IMR-90 (cell line): ENCODE data around the gene MOCS2. TPM values are rescaled to one million over a fixed set of nuclear protein-coding genes. Genes with fewer than 3 reads are reported as not detected.

Source experiments
- ATAC-seq: fragments of 200-7000 bp; cut with Tn5 transposase; 2 replicates; pipeline ENCODE4 v1.9.1; 2020; ENCODE audit warnings: low read depth, mild to moderate bottlenecking, moderate library complexity
- BruUV-seq: library from RNA; stranded (reverse); fragments of 400-500 nt; replicated peaks from 2 replicates; lab custom pipeline; 2021; lab: Mats Ljungman, UMichigan
- CTCF ChIA-PET: fragments of 300-600 bp; formaldehyde crosslinking; extraction: SDS; loops from one replicate; lab custom pipeline; 2021; ENCODE audit warnings: antibody characterized with exemption; lab: Yijun Ruan, JAX
- POLR2A ChIA-PET: fragments of 300-600 bp; sonication (Branson Sonifier 250); formaldehyde crosslinking; loops from one replicate; lab custom pipeline; 2022; ENCODE audit warnings: antibody characterized with exemption; ENCODE audit not compliant: unreplicated experiment; lab: Charles Lee
- DNase-seq: peaks from one replicate; pipeline ENCODE4 v3.0.0; 2013
- H2AFZ ChIP-seq: replicated peaks from 2 replicates; pipeline ENCODE3; 2013; ENCODE audit warnings: low read length, mild to moderate bottlenecking; ENCODE audit not compliant: poor library complexity
- H2AK5ac ChIP-seq: 2 replicates; pipeline ENCODE4 v1.6.1; 2013; ENCODE audit warnings: low read depth, low read length, inconsistent platforms
- H2AK9ac ChIP-seq: replicated peaks from 2 replicates; pipeline ENCODE3; 2013; ENCODE audit warnings: mild to moderate bottlenecking, low read depth, low read length, moderate library complexity; ENCODE audit not compliant: poor library complexity
- H2BK120ac ChIP-seq: 2 replicates; pipeline ENCODE4 v1.6.1; 2013; ENCODE audit warnings: low read depth, low read length, inconsistent platforms
- H2BK15ac ChIP-seq: 3 replicates; pipeline ENCODE4 v1.6.1; 2013; ENCODE audit warnings: low read depth, low read length, inconsistent platforms
- H2BK20ac ChIP-seq: 2 replicates; pipeline ENCODE4 v1.6.1; 2013; ENCODE audit warnings: low read depth, mild to moderate bottlenecking, inconsistent platforms, low read length, moderate library complexity
- H2BK5ac ChIP-seq: 2 replicates; pipeline ENCODE4 v1.6.1; 2013; ENCODE audit warnings: mild to moderate bottlenecking, low read depth, low read length, inconsistent platforms; ENCODE audit not compliant: poor library complexity, severe bottlenecking
- H3K14ac ChIP-seq: replicated peaks from 2 replicates; pipeline ENCODE4 v1.6.1; 2013; ENCODE audit warnings: low read depth, low read length, inconsistent platforms
- H3K18ac ChIP-seq: 2 replicates; pipeline ENCODE4 v1.6.1; 2013; ENCODE audit warnings: low read depth, low read length, control low read depth
- H3K23ac ChIP-seq: 2 replicates; pipeline ENCODE4 v1.6.1; 2013; ENCODE audit warnings: low read depth, low read length, inconsistent platforms
- H3K27ac ChIP-seq: 2 replicates; pipeline ENCODE4 v1.5.1; 2013; ENCODE audit warnings: mild to moderate bottlenecking, control low read depth, low read length; ENCODE audit not compliant: insufficient read depth
- H3K27me3 ChIP-seq: 2 replicates; pipeline ENCODE4 v1.6.1; 2013; ENCODE audit warnings: low read length; ENCODE audit not compliant: control insufficient read depth, insufficient read depth
- H3K36me3 ChIP-seq: 2 replicates; pipeline ENCODE4 v1.6.1; 2013; ENCODE audit warnings: low read length, mixed read lengths; ENCODE audit not compliant: control insufficient read depth, insufficient read depth
- H3K4ac ChIP-seq: 2 replicates; pipeline ENCODE4 v1.6.1; 2013; ENCODE audit warnings: low read depth, low read length, inconsistent platforms
- H3K4me1 ChIP-seq: 2 replicates; pipeline ENCODE4 v1.6.1; 2013; ENCODE audit warnings: low read length, mixed read lengths; ENCODE audit not compliant: control insufficient read depth, insufficient read depth
- H3K4me2 ChIP-seq: 2 replicates; pipeline ENCODE4 v1.6.1; 2013; ENCODE audit warnings: low read depth, mild to moderate bottlenecking, control low read depth, low read length, moderate library complexity
- H3K4me3 ChIP-seq: 2 replicates; pipeline ENCODE4 v1.5.1; 2013; ENCODE audit warnings: low read depth, mild to moderate bottlenecking, control low read depth, low read length, moderate library complexity; ENCODE audit not compliant: insufficient read depth
- H3K56ac ChIP-seq: 2 replicates; pipeline ENCODE4 v1.6.1; 2013; ENCODE audit warnings: low read length, inconsistent platforms; ENCODE audit not compliant: insufficient read depth; ENCODE audit errors: extremely low read depth
- H3K79me1 ChIP-seq, 2 experiments: 2 replicates each; pipeline ENCODE4 v1.6.1; 2013; ENCODE audit warnings: low read length in 2 of 2, inconsistent platforms in 1 of 2, low read depth in 1 of 2
- H3K9ac ChIP-seq: 2 replicates; pipeline ENCODE4 v1.6.1; 2013; ENCODE audit warnings: low read depth, low read length, control low read depth
- H3K9me1 ChIP-seq: 2 replicates; pipeline ENCODE4 v1.6.1; 2013; ENCODE audit warnings: low read length, inconsistent platforms; ENCODE audit not compliant: insufficient read depth
- H3K9me3 ChIP-seq: 2 replicates; pipeline ENCODE4 v1.6.1; 2013; ENCODE audit warnings: low read length; ENCODE audit not compliant: control insufficient read depth, insufficient read depth
- H4K20me1 ChIP-seq: 2 replicates; pipeline ENCODE4 v1.6.1; 2013; ENCODE audit warnings: low read length, inconsistent platforms; ENCODE audit not compliant: insufficient read depth
- H4K5ac ChIP-seq: 2 replicates; pipeline ENCODE4 v1.6.1; 2013; ENCODE audit warnings: mild to moderate bottlenecking, low read depth, low read length, control low read depth
- H4K8ac ChIP-seq, 2 experiments: 2 replicates each; pipeline ENCODE4 v1.6.1; 2013; ENCODE audit warnings: low read depth in 2 of 2, low read length in 2 of 2, control low read depth in 1 of 2, inconsistent platforms in 1 of 2
- H4K91ac ChIP-seq: 2 replicates; pipeline ENCODE4 v1.6.1; 2013; ENCODE audit warnings: low read depth, low read length, inconsistent platforms; ENCODE audit not compliant: insufficient read depth
- BHLHE40 ChIP-seq: fragments of 150-350 bp; IDR thresholded peaks from 2 replicates; pipeline ENCODE4 v1.6.1; 2016; ENCODE audit warnings: mild to moderate bottlenecking, low read depth, low read length
- CEBPB ChIP-seq: IDR thresholded peaks from 2 replicates; pipeline ENCODE4 v1.6.1; 2012; ENCODE audit warnings: low read depth, low read length, improper control_type of control experiment
- CTCF ChIP-seq: conservative IDR thresholded peaks from 2 replicates; pipeline ENCODE4 v1.5.1; 2012; ENCODE audit warnings: mild to moderate bottlenecking, low read depth, low read length, improper control_type of control experiment
- ELK1 ChIP-seq: fragments of 150-350 bp; IDR thresholded peaks from 2 replicates; pipeline ENCODE4 v1.6.1; 2016; ENCODE audit warnings: low read depth, mild to moderate bottlenecking, low read length, moderate library complexity, borderline replicate concordance
- FOS ChIP-seq: fragments of 150-350 bp; IDR thresholded peaks from 2 replicates; pipeline ENCODE4 v1.6.1; 2016; ENCODE audit warnings: low read depth, low read length
- MAFK ChIP-seq: IDR thresholded peaks from 2 replicates; pipeline ENCODE4 v1.6.1; 2012; ENCODE audit warnings: low read depth, low read length, improper control_type of control experiment
- MAZ ChIP-seq: IDR thresholded peaks from 2 replicates; pipeline ENCODE4 v1.6.1; 2012; ENCODE audit warnings: low read depth, mild to moderate bottlenecking, low read length, improper control_type of control experiment, moderate library complexity, borderline replicate concordance
- MXI1 ChIP-seq: IDR thresholded peaks from 2 replicates; pipeline ENCODE4 v1.6.1; 2012; ENCODE audit warnings: low read depth, mild to moderate bottlenecking, low read length, moderate library complexity, borderline replicate concordance
- NFE2L2 ChIP-seq: fragments of 150-350 bp; IDR thresholded peaks from 2 replicates; pipeline ENCODE4 v1.6.1; 2016; ENCODE audit warnings: low read depth, mild to moderate bottlenecking, low read length
- RAD21 ChIP-seq: IDR thresholded peaks from 2 replicates; pipeline ENCODE4 v1.6.1; 2012; ENCODE audit warnings: low read length, improper control_type of control experiment
- RCOR1 ChIP-seq: IDR thresholded peaks from 2 replicates; pipeline ENCODE4 v1.6.1; 2012; ENCODE audit warnings: mild to moderate bottlenecking, low read length, improper control_type of control experiment; ENCODE audit not compliant: insufficient replicate concordance
- RFX5 ChIP-seq: IDR thresholded peaks from 2 replicates; pipeline ENCODE4 v1.8.0; 2012; ENCODE audit warnings: low read depth, mild to moderate bottlenecking, low read length, moderate library complexity
- SMC3 ChIP-seq: fragments of 150-350 bp; IDR thresholded peaks from 2 replicates; pipeline ENCODE4 v1.6.1; 2016; ENCODE audit warnings: low read depth, mild to moderate bottlenecking, antibody characterized with exemption, low read length, moderate library complexity
- USF2 ChIP-seq: fragments of 150-350 bp; IDR thresholded peaks from 2 replicates; pipeline ENCODE4 v1.6.1; 2017; ENCODE audit warnings: mild to moderate bottlenecking, antibody characterized with exemption, low read length, low read depth
- WGBS, 2 experiments: methylation state at CpG; one replicate each; pipeline versions ENCODE4 v1.1.5 to v1.1.7; 2013; ENCODE audit warnings: missing lambda C conversion rate in 2 of 2; ENCODE audit not compliant: insufficient read length in 1 of 2; ENCODE audit errors: extremely low coverage in 2 of 2; 5-methylcytosine and 5-hydroxymethylcytosine counted together
- dilution Hi-C: fragments of 300-500 bp; cut with HindIII; formaldehyde crosslinking; loops from one replicate; pipeline ENCODE4 v1.14.3; 2018; ENCODE audit warnings: low sequenced_read_pairs; ENCODE audit not compliant: unreplicated experiment
- in situ Hi-C: fragments of 300-500 bp; cut with MboI; formaldehyde crosslinking; loops from 3 replicates; pipeline ENCODE4 v1.14.3; 2019; ENCODE audit warnings: low sequenced_read_pairs, inconsistent platforms, mixed read lengths
- intact Hi-C: fragments of 100-400 bp; cut with micrococcal nuclease; formaldehyde crosslinking; loops from 2 replicates; pipeline ENCODE4 v1.10.0; 2022
- polyA plus RNA-seq, 3 experiments: library from polyadenylated mRNA; depleted of rRNA; stranded (reverse); fragments of >200 nt; gene quantifications; 2 replicates each; pipeline ENCODE4 v1.2.3, GENCODE V29; 2012; ENCODE audit warnings: low replicate concordance in 1 of 3
- total RNA-seq: library from RNA; depleted of rRNA; stranded (reverse); fragments of >200 nt; gene quantifications from 2 replicates; pipeline ENCODE4 v1.2.3, GENCODE V29; 2012

The MOCS2 gene
- total and polyA plus RNA-seq, 2 of the 4 experiments (the other 2 are of a cell fraction): 36.4 to 40.0 TPM

- no peak overlapping the region for H2BK5ac ChIP-seq
- H3K4me1 ChIP-seq: peaks cover 14% of the 10 kb centered on the region
- no peak for TF ChIP-seq RCOR1
- TF ChIP-seq MAZ: no peak
- TF ChIP-seq ELK1: no peak
- no peak for TF ChIP-seq NFE2L2
- no peak for TF ChIP-seq CEBPB
- no peak for TF ChIP-seq BHLHE40
- no peak for TF ChIP-seq USF2
- TF ChIP-seq CTCF: no peak
- TF ChIP-seq SMC3: no peak
- TF ChIP-seq RAD21: no peak
- no peak for TF ChIP-seq MAFK
- TF ChIP-seq FOS: no peak
- TF ChIP-seq MXI1: no peak
- no peak for TF ChIP-seq RFX5
- H3K56ac ChIP-seq: no peak overlapping the region
- H2BK20ac ChIP-seq: no peak overlapping the region
- no TSS peak for BruUV-seq
- ChIA-PET POLR2A (no interaction called here), CTCF (no interaction called here)
- no peaks in the 10 kb centered on the region; the same call in 1 of the 2 replicates for H4K20me1 ChIP-seq
- no peaks in the 10 kb centered on the region for H3K27me3 ChIP-seq
- H3K4me3 ChIP-seq: no peak overlapping the region
- H3K9me1 ChIP-seq: peaks cover 2% of the 10 kb centered on the region; the same call in 1 of the 2 replicates
- peaks cover 0 to 10% of the 10 kb centered on the region in 2 experiments; a peak in 1 of 4 replicates for H3K79me1 ChIP-seq
- H3K4me2 ChIP-seq: no peak overlapping the region
- dilution Hi-C loops (no loop called here), in situ Hi-C loops (no loop called here), intact Hi-C loops (loop anchor here (5.0 kb wide), 1 partner anchor 43 kb away; no protein-coding TSS in a partner anchor)
- peaks cover 21% of the 10 kb centered on the region for H3K36me3 ChIP-seq
- H2BK120ac ChIP-seq: no peak overlapping the region
- H2AK5ac ChIP-seq: no peak overlapping the region
- H3K23ac ChIP-seq: no peak overlapping the region
- DNase-seq (no peak), ATAC-seq (no peak)
- no peak overlapping the region for H4K91ac ChIP-seq
- H4K5ac ChIP-seq: no peak overlapping the region
- 0 out of 2 replicates have a peak overlapping the region, but pooled peaks have one; percentile 36 for H3K27ac ChIP-seq
- no peak overlapping the region for H3K4ac ChIP-seq
- no peak overlapping the region for H3K18ac ChIP-seq
- no CpG with 5 or more reads among the region's 5 CpGs for WGBS, 2 experiments
- H3K14ac ChIP-seq: peak overlapping the region; percentile 72
- H2AK9ac ChIP-seq: peak overlapping the region; percentile 42
- no peaks in the 10 kb centered on the region for H3K9me3 ChIP-seq
- no peak overlapping the region for H2AFZ ChIP-seq
- no peak overlapping the region for H2BK15ac ChIP-seq
- H4K8ac ChIP-seq: no peak overlapping the region; a peak in 1 of 4 replicates
- no peak overlapping the region for H3K9ac ChIP-seq
Measured at GRCh38 chr5:53090229-53090628, 19.3 kb downstream of the MOCS2 start.
